Loucy (cell line): ENCODE data around the gene CCDC40.

ENCODE experiments used
- H2AFZ ChIP-seq: fragments of 200-600 bp; sonication (generic); 2 replicates; pipeline ENCODE4 v1.6.0; 2016; ENCODE audit warnings: antibody characterized with exemption, mild to moderate bottlenecking, low read length, moderate library complexity
- H3F3A ChIP-seq: fragments of 200-600 bp; 2 replicates; pipeline ENCODE4 v1.6.0; 2016; ENCODE audit warnings: antibody characterized with exemption, low read depth, mild to moderate bottlenecking
- H3K27me3 ChIP-seq: fragments of 200-600 bp; sonication (generic); 2 replicates; pipeline ENCODE4 v1.6.1; 2014; ENCODE audit warnings: low read length, mild to moderate bottlenecking; ENCODE audit not compliant: insufficient read depth, poor library complexity, severe bottlenecking
- H3K36me3 ChIP-seq: fragments of 200-600 bp; sonication (generic); 2 replicates; pipeline ENCODE4 v1.6.1; 2016; ENCODE audit warnings: low read length; ENCODE audit not compliant: insufficient read depth
- H3K4me1 ChIP-seq: fragments of 200-600 bp; sonication (generic); 2 replicates; pipeline ENCODE4 v1.5.1; 2014; ENCODE audit warnings: low read length, mild to moderate bottlenecking; ENCODE audit not compliant: insufficient read depth, poor library complexity, severe bottlenecking
- H3K4me2 ChIP-seq: fragments of 200-600 bp; sonication (generic); 2 replicates; pipeline ENCODE4 v1.6.0; 2014; ENCODE audit warnings: antibody characterized with exemption, low read length, low read depth, mild to moderate bottlenecking; ENCODE audit not compliant: poor library complexity, severe bottlenecking
- H3K4me3 ChIP-seq: fragments of 200-600 bp; sonication (generic); 2 replicates; pipeline ENCODE4 v1.5.1; 2014; ENCODE audit warnings: low read length, mild to moderate bottlenecking, mixed read lengths; ENCODE audit not compliant: poor library complexity, severe bottlenecking
- H3K79me2 ChIP-seq: fragments of 200-600 bp; sonication (generic); 2 replicates; pipeline ENCODE4 v1.6.1; 2014; ENCODE audit warnings: low read length; ENCODE audit not compliant: insufficient read depth
- H3K9ac ChIP-seq: fragments of 200-600 bp; sonication (generic); 2 replicates; pipeline ENCODE4 v1.6.0; 2014; ENCODE audit warnings: mild to moderate bottlenecking, low read depth, low read length, moderate library complexity; ENCODE audit not compliant: poor library complexity, severe bottlenecking
- H3K9me2 ChIP-seq: fragments of 200-600 bp; sonication (generic); replicated peaks from 2 replicates; pipeline ENCODE4 v1.6.1; 2016; ENCODE audit warnings: low read depth, low read length, mixed read lengths
- H3K9me3 ChIP-seq: fragments of 200-600 bp; sonication (generic); 2 replicates; pipeline ENCODE4 v1.6.1; 2014; ENCODE audit warnings: mild to moderate bottlenecking, antibody characterized with exemption, low read length, low read depth; ENCODE audit not compliant: insufficient read depth
- H4K20me1 ChIP-seq: fragments of 200-600 bp; sonication (generic); 2 replicates; pipeline ENCODE4 v1.6.0; 2014; ENCODE audit warnings: antibody characterized with exemption, low read length, mild to moderate bottlenecking; ENCODE audit not compliant: insufficient read depth, poor library complexity, severe bottlenecking
- EZH2phosphoT487 ChIP-seq: fragments of 200-600 bp; IDR thresholded peaks from 2 replicates; pipeline ENCODE4 v1.6.1; 2018; ENCODE audit warnings: antibody characterized with exemption, mild to moderate bottlenecking, moderate library complexity, borderline replicate concordance
- TF ChIP-seq, protein P1 (sequence below): fragments of 200-600 bp; sonication (generic); conservative IDR thresholded peaks from 2 replicates; pipeline ENCODE4 v1.5.1; 2014; ENCODE audit warnings: mild to moderate bottlenecking, antibody characterized with exemption, low read length

Gene CCDC40

GRCh38 chr17:80112471-80113032 is 76.1 kb downstream of the CCDC40 start:
- Histone ChIP-seq H3K4me1 (no peaks in the 10 kb centered on the region), H4K20me1 (no peaks in the 10 kb centered on the region), H3K9me3 (no peaks in the 10 kb centered on the region), H3K27me3 (no peaks in the 10 kb centered on the region), H3K4me3 (no peak overlapping the region), H2AFZ (no peak overlapping the region), H3K79me2 (no peaks in the 10 kb centered on the region), H3K4me2 (no peak overlapping the region), H3K9me2 (no peaks in the 10 kb centered on the region), H3F3A (no peaks in the 10 kb centered on the region), H3K36me3 (no peaks in the 10 kb centered on the region), H3K9ac (no peak overlapping the region)
- TF ChIP-seq, protein P1, sequence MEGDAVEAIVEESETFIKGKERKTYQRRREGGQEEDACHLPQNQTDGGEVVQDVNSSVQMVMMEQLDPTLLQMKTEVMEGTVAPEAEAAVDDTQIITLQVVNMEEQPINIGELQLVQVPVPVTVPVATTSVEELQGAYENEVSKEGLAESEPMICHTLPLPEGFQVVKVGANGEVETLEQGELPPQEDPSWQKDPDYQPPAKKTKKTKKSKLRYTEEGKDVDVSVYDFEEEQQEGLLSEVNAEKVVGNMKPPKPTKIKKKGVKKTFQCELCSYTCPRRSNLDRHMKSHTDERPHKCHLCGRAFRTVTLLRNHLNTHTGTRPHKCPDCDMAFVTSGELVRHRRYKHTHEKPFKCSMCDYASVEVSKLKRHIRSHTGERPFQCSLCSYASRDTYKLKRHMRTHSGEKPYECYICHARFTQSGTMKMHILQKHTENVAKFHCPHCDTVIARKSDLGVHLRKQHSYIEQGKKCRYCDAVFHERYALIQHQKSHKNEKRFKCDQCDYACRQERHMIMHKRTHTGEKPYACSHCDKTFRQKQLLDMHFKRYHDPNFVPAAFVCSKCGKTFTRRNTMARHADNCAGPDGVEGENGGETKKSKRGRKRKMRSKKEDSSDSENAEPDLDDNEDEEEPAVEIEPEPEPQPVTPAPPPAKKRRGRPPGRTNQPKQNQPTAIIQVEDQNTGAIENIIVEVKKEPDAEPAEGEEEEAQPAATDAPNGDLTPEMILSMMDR, result no peak

GRCh38 chr17:80113033-80113484 is 76.6 kb downstream of the CCDC40 start:
- H3K9ac ChIP-seq, result no peak overlapping the region

DNA sequence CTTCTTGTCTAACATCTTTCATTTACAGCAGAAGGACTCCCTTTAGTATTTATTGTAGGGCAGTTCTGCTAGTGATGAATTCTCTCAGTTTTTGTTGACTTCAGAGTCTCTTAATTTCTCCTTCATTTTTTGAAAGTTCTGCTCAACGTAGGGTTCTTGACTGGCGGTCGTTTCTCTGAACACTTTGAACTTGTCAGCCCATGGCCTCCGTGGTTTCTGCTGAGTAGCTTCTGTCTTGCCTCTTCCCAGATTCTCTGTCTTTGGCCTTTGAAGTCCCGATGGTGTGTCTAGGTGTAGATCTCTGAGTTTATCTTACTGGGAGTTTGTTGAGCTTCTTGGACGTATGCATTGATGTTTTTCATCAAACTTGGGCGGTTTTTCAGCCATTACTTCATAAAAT is 78.3 kb downstream of the CCDC40 start:
- Histone ChIP-seq H3K27me3 (no peaks in the 10 kb centered on the region), H3K9me2 (no peaks in the 10 kb centered on the region), H3K4me1 (no peaks in the 10 kb centered on the region), H2AFZ (no peak overlapping the region), H3K9ac (no peak overlapping the region), H3K36me3 (no peaks in the 10 kb centered on the region), H3K79me2 (no peaks in the 10 kb centered on the region), H3K9me3 (no peaks in the 10 kb centered on the region), H4K20me1 (no peaks in the 10 kb centered on the region), H3F3A (no peaks in the 10 kb centered on the region), H3K4me2 (no peak overlapping the region), H3K4me3 (no peak overlapping the region)
- no peak for TF ChIP-seq EZH2phosphoT487
- TF ChIP-seq, protein P1, result no peak

More at GRCh38 chr17:80113033-80113484, 76.6 kb downstream of the CCDC40 start:
- Histone ChIP-seq H4K20me1 (no peaks in the 10 kb centered on the region), H3K9me2 (no peaks in the 10 kb centered on the region), H2AFZ (no peak overlapping the region), H3K4me3 (no peak overlapping the region), H3K36me3 (no peaks in the 10 kb centered on the region), H3K27me3 (no peaks in the 10 kb centered on the region), H3K4me1 (no peaks in the 10 kb centered on the region), H3K4me2 (no peak overlapping the region), H3F3A (no peaks in the 10 kb centered on the region), H3K9me3 (no peaks in the 10 kb centered on the region), H3K79me2 (no peaks in the 10 kb centered on the region)
- TF ChIP-seq EZH2phosphoT487, result no peak
- TF ChIP-seq, protein P1, result no peak
